ENCODE data around the gene SLC35C1. TPM values are rescaled to one million over a fixed set of nuclear protein-coding genes. Genes with fewer than 3 reads are reported as not detected.

The SLC35C1 gene
- polyA plus RNA-seq, 1 experiment = 14.6 TPM

DNA sequence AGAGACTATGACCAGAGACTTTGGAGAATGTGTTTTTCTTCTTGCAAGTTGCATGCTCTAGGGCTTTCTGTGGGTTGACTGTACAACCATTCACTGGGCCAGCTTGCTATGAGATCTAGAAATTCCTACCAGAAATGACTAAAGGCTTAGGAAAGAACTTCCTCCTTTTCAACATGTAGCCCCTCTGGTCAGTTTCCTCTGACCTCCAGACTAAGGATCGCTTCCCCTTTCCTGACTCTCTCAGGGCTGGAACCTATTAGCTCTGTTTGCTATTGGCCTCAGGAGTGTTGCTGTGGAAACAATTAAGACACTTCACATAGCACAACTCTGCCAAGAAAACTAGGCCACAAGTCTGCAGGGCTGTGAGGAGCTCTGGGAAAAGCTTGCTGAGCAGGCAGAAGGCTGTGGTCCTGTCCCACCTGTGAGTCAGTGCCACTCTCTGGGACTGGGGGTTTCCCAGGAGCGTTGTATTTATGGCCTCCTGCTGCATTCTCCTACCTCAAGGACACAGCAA is 53.1 kb downstream of the SLC35C1 start:
- peaks cover 11% of the 10 kb centered on the region for H3K36me3 ChIP-seq (ENCODE audit: control insufficient read depth, insufficient read depth, low read length)
- TF ChIP-seq, protein P1, sequence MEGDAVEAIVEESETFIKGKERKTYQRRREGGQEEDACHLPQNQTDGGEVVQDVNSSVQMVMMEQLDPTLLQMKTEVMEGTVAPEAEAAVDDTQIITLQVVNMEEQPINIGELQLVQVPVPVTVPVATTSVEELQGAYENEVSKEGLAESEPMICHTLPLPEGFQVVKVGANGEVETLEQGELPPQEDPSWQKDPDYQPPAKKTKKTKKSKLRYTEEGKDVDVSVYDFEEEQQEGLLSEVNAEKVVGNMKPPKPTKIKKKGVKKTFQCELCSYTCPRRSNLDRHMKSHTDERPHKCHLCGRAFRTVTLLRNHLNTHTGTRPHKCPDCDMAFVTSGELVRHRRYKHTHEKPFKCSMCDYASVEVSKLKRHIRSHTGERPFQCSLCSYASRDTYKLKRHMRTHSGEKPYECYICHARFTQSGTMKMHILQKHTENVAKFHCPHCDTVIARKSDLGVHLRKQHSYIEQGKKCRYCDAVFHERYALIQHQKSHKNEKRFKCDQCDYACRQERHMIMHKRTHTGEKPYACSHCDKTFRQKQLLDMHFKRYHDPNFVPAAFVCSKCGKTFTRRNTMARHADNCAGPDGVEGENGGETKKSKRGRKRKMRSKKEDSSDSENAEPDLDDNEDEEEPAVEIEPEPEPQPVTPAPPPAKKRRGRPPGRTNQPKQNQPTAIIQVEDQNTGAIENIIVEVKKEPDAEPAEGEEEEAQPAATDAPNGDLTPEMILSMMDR (IDR thresholded peaks at IDR 0.05; ENCODE audit: insufficient read depth, low read depth, low read length) = no peak
- H3K27me3 ChIP-seq (ENCODE audit: control insufficient read depth, insufficient read depth, low read length) = no peaks in the 10 kb centered on the region
- no peak overlapping the region for H3K4me3 ChIP-seq (ENCODE audit: low read depth, low read length)
- DNase-seq (ENCODE audit: low read depth) = peak; percentile 94
- ChIA-PET CTCF (interaction anchor here (0.7 to 10.6 kb wide), 6 partner anchors 13 to 420 kb away, joined by 3 to 88 read pairs (median 4); no protein-coding TSS in a partner anchor), POLR2A (interaction anchor here (1.3 kb wide), 1 partner anchor 11 kb away, joined by 4 read pairs; no protein-coding TSS in a partner anchor)

DNA sequence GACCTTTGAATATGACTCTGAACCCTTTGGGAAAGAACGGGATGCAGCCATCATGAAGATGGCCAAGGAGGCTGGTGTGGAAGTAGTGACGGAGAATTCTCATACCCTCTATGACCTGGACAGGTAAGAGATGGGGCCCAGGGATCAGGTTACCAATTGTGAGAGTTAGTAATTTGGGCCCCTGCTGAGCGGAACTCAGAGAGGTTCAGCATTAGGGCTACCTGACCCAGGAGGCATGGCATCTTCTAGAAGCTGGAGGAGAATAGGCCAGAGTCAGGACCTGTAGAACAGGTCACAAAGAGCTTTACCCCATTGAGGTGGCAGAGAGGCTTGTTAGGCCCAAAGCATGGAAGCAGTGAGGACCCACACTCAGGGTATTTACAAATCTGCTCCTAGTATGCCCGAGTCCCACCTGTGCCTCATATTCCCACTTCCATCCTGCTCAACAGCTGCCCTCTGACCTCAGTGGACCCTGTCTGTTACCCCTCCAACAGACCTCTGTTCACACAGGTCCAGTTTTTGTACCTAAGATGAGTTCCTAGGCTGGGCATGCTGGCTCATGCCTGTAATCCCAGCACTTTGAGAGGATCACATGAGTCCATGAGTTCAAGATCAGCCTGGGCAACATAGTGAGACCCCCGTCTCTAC is 53.9 kb downstream of the SLC35C1 start:
- CTCF ChIA-PET = interaction anchor here (0.5 to 10.6 kb wide), 3 partner anchors 8 to 15 kb away, joined by 3 to 88 read pairs (median 10); no protein-coding TSS in a partner anchor
- peaks cover 17% of the 10 kb centered on the region for H3K36me3 ChIP-seq (ENCODE audit: control insufficient read depth, insufficient read depth, low read length)
- H3K4me3 ChIP-seq (ENCODE audit: low read depth, low read length) = no peak overlapping the region
- no peak for DNase-seq (ENCODE audit: low read depth)
- H3K27me3 ChIP-seq (ENCODE audit: control insufficient read depth, insufficient read depth, low read length) = no peaks in the 10 kb centered on the region
- POLR2A ChIA-PET = interaction anchor here (1.1 kb wide), 1 partner anchor 12 kb away, joined by 4 read pairs; the partner anchor contains the start of gene CRY2
- TF ChIP-seq, protein P1 (IDR thresholded peaks at IDR 0.05; ENCODE audit: insufficient read depth, low read depth, low read length) = no peak

DNA sequence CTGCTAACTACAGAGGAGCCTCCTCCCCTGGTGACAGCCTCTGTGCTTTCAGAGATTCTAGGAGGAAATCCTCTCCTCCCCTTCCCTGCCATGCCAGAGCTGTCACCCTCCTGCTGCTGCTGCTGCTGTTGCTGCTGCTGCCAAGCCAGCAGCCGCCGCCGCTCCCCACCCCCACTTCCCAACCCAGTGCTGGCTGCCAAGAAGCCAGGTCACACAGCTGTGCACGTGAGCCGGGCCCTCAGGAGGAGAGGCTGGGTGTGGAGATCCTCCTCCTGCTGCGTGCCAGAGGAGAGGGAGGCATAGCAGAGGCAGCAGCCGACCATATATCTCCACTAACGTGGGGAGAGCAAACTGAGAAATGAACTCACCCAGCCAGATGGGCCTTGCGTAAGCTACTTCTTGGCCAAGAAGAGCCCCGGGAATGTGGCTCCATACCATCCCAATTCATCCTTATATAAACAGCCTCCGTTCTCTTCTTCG is 54.8 kb downstream of the SLC35C1 start:
- TF ChIP-seq, protein P1 (IDR thresholded peaks at IDR 0.05; ENCODE audit: insufficient read depth, low read depth, low read length) = no peak
- ChIA-PET POLR2A (interaction anchor here (1.1 kb wide), 1 partner anchor 13 kb away, joined by 4 read pairs; the partner anchor contains the start of gene CRY2), CTCF (interaction anchor here (0.6 to 10.6 kb wide), 4 partner anchors 11 to 741 kb away, joined by 3 to 88 read pairs (median 9); no protein-coding TSS in a partner anchor)
- H3K36me3 ChIP-seq (ENCODE audit: control insufficient read depth, insufficient read depth, low read length) = peaks cover 17% of the 10 kb centered on the region
- no peaks in the 10 kb centered on the region for H3K27me3 ChIP-seq (ENCODE audit: control insufficient read depth, insufficient read depth, low read length)
- DNase-seq (ENCODE audit: low read depth) = peak; percentile 98
- H3K4me3 ChIP-seq (ENCODE audit: low read depth, low read length) = no peak overlapping the region

DNA sequence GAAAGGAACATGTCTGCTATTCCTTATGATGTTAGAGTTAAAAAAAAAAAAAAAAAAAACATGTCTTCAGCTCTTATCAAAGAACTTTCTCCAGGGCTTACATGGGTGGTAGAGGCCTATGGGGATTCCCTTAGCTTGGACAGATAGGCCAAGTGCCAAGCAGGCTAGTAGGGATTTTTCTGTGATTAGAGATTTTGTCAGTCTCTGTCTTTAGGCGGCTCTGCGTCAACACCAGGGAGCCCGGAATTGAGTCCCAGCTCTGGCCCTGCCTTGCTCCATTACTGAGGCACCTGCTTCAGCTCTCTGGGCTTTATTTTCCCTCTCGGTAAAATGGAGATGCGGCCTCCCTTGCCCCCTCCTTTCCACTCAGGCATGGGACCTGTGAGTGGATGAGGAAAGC is 55.4 kb downstream of the SLC35C1 start:
- no peak for DNase-seq (ENCODE audit: low read depth)
- TF ChIP-seq, protein P1 (IDR thresholded peaks at IDR 0.05; ENCODE audit: insufficient read depth, low read depth, low read length) = no peak
- ChIA-PET CTCF (interaction anchor here (1.8 to 10.6 kb wide), 3 partner anchors 11 to 89 kb away, joined by 8 to 88 read pairs (median 10); no protein-coding TSS in a partner anchor), POLR2A (interaction anchor here (1.1 kb wide), 1 partner anchor 13 kb away, joined by 4 read pairs; the partner anchor contains the start of gene CRY2)
- Histone ChIP-seq H3K36me3 (ENCODE audit: control insufficient read depth, insufficient read depth, low read length) (peaks cover 17% of the 10 kb centered on the region), H3K27me3 (ENCODE audit: control insufficient read depth, insufficient read depth, low read length) (no peaks in the 10 kb centered on the region), H3K4me3 (ENCODE audit: low read depth, low read length) (no peak overlapping the region)
